ENCODE measurements around the gene KRT33B. TPM values are rescaled to one million over a fixed set of nuclear protein-coding genes. Genes with fewer than 3 reads are reported as not detected.

Gene KRT33B
- total RNA-seq, 1 donor from 2014 or later = not detected

DNA sequence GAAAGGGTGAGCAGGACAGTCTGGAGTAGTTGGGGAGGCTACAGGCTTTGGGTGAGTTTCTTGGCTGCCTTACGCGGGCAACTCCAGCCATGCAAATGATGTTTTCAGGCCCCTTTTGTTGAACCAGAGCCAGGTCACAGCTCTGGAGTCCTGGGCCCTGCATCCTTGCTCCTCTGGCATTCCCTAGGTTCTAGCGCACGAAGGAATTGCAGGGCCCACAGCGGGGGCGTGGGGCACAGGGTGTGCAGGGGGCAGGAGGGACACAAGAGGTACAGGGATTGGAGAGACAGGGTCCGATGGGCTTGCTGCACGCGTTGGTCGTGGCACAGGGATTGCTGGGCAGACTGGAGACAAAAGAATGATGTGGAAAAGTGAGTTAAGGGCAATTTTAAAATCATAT is 24.2 kb upstream of the KRT33B start:
- DNase-seq (ENCODE audit: low spot score, unreplicated experiment) = no peak
- TF ChIP-seq, protein P1, sequence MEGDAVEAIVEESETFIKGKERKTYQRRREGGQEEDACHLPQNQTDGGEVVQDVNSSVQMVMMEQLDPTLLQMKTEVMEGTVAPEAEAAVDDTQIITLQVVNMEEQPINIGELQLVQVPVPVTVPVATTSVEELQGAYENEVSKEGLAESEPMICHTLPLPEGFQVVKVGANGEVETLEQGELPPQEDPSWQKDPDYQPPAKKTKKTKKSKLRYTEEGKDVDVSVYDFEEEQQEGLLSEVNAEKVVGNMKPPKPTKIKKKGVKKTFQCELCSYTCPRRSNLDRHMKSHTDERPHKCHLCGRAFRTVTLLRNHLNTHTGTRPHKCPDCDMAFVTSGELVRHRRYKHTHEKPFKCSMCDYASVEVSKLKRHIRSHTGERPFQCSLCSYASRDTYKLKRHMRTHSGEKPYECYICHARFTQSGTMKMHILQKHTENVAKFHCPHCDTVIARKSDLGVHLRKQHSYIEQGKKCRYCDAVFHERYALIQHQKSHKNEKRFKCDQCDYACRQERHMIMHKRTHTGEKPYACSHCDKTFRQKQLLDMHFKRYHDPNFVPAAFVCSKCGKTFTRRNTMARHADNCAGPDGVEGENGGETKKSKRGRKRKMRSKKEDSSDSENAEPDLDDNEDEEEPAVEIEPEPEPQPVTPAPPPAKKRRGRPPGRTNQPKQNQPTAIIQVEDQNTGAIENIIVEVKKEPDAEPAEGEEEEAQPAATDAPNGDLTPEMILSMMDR (IDR thresholded peaks at IDR 0.05; ENCODE audit: unreplicated experiment) = no peak
- Mint-ChIP-seq H3K27ac (no peak overlapping the region), H3K27me3 (peaks cover 6% of the 10 kb centered on the region), H3K36me3 (ENCODE audit: insufficient read depth) (no peaks in the 10 kb centered on the region), H3K4me3 (ENCODE audit: low read depth) (no peak overlapping the region), H3K9me3 (ENCODE audit: low read depth) (no peaks in the 10 kb centered on the region), H3K4me1 (ENCODE audit: low read depth) (peaks cover 1% of the 10 kb centered on the region)

DNA sequence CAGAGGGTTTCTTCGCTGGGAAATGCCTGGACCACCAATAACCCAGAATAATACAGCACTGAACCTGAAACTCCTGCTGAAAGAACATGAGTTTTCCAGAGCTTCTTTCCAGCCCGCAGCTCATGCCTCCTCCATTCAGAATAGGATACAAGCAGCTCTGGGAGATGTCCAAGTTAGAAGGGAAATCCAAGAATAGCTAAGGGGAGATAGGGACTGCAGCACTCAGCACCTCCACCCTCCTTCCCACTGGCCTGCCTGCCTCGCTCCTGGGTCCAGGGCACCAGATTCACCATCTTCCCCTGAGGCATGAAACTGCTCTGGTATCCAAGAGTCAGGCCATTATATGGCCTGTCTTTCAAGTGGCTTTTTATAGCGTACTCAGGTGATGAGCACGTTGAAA is 23.7 kb upstream of the KRT33B start:
- no peak for DNase-seq (ENCODE audit: low spot score, unreplicated experiment)
- Mint-ChIP-seq H3K36me3 (ENCODE audit: insufficient read depth) (no peaks in the 10 kb centered on the region), H3K27ac (no peak overlapping the region), H3K9me3 (ENCODE audit: low read depth) (no peaks in the 10 kb centered on the region), H3K4me3 (ENCODE audit: low read depth) (no peak overlapping the region), H3K4me1 (ENCODE audit: low read depth) (peaks cover 1% of the 10 kb centered on the region), H3K27me3 (peaks cover 6% of the 10 kb centered on the region)
- TF ChIP-seq, protein P1 (IDR thresholded peaks at IDR 0.05; ENCODE audit: unreplicated experiment) = no peak

DNA sequence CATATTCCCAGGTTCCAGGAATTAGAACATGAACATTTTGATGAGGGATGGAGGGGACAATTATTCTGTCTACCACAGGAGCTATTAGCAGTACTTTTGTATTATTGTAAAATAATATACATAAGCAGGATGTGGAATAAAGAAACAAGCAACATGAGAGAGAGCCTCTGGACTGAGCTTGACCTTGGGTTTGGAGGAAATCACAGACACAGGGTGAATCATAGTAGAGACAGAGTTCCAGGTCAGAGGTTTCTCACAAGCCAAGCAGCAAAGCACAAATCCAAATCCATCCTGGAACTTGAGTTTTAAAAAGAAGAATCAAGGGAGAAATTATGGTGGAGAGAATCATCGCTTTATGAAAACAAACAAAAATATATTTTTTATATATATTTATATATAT is 22.7 kb upstream of the KRT33B start:
- Mint-ChIP-seq H3K4me3 (ENCODE audit: low read depth) (no peak overlapping the region), H3K9me3 (ENCODE audit: low read depth) (no peaks in the 10 kb centered on the region), H3K4me1 (ENCODE audit: low read depth) (peaks cover 1% of the 10 kb centered on the region), H3K27me3 (peaks cover 3% of the 10 kb centered on the region), H3K27ac (no peak overlapping the region), H3K36me3 (ENCODE audit: insufficient read depth) (no peaks in the 10 kb centered on the region)
- no peak for DNase-seq (ENCODE audit: low spot score, unreplicated experiment)
- TF ChIP-seq, protein P1 (IDR thresholded peaks at IDR 0.05; ENCODE audit: unreplicated experiment) = no peak

DNA sequence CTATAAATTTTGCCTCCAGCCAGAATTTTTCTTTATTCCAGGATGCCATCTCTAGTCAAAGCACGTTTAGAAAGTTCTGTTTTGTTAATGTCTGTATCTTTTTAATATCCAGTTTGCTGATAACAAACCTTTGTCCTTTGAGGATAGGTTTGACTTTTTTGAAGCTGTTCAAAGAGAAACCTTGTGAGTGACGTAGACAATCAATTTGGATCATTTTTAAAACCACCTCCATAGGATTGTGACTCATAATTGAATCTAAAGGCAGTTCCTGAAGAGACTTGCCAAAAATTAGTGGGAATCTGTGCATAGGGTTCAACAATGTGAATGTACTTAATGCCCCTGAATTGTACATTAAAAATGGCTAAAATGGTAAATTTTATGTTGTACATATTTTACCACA is 21.9 kb upstream of the KRT33B start:
- H3K4me1 Mint-ChIP-seq (ENCODE audit: low read depth) = peaks cover 1% of the 10 kb centered on the region
- no peak for DNase-seq (ENCODE audit: low spot score, unreplicated experiment)
- H3K27ac Mint-ChIP-seq = no peak overlapping the region
- TF ChIP-seq, protein P1 (IDR thresholded peaks at IDR 0.05; ENCODE audit: unreplicated experiment) = no peak
- H3K36me3 Mint-ChIP-seq (ENCODE audit: insufficient read depth) = no peaks in the 10 kb centered on the region
- H3K9me3 Mint-ChIP-seq (ENCODE audit: low read depth) = peaks cover 3% of the 10 kb centered on the region
- no peak overlapping the region for H3K4me3 Mint-ChIP-seq (ENCODE audit: low read depth)
- peaks cover 3% of the 10 kb centered on the region for H3K27me3 Mint-ChIP-seq

GRCh38 chr17:41390411-41390938 is 20.9 kb upstream of the KRT33B start:
- Mint-ChIP-seq H3K9me3 (ENCODE audit: low read depth) (peaks cover 7% of the 10 kb centered on the region), H3K4me3 (ENCODE audit: low read depth) (no peak overlapping the region), H3K27me3 (peaks cover 3% of the 10 kb centered on the region), H3K4me1 (ENCODE audit: low read depth) (peaks cover 1% of the 10 kb centered on the region), H3K27ac (no peak overlapping the region), H3K36me3 (ENCODE audit: insufficient read depth) (no peaks in the 10 kb centered on the region)
- TF ChIP-seq, protein P1 (IDR thresholded peaks at IDR 0.05; ENCODE audit: unreplicated experiment) = no peak
- no peak for DNase-seq (ENCODE audit: low spot score, unreplicated experiment)
